Stimulated activated memory B cell treated with anti-CD40 and anti-IgM and Interleukin-4, amounts not matched to agents 10 μg/mL and 1 μg/mL and 100 μg/mL, for 72 hours (primary cell): ENCODE data around the gene RAD23B.

Source experiments
- ATAC-seq: fragments of 150-1000 bp; cut with Tn5 transposase; 2 replicates; pipeline ENCODE4 v1.10.0; 2021
- H3K27ac Mint-ChIP-seq: one replicate; pipeline ENCODE4 v1.8.0; 2022; ENCODE audit warnings: mild to moderate bottlenecking, mixed read lengths
- H3K27me3 Mint-ChIP-seq: one replicate; pipeline ENCODE4 v1.8.0; 2022; ENCODE audit warnings: mixed read lengths
- H3K36me3 Mint-ChIP-seq: one replicate; pipeline ENCODE4 v1.8.0; 2022; ENCODE audit warnings: mixed read lengths
- H3K4me1 Mint-ChIP-seq: one replicate; pipeline ENCODE4 v1.8.0; 2022; ENCODE audit warnings: mixed read lengths
- H3K4me3 Mint-ChIP-seq: one replicate; pipeline ENCODE4 v1.8.0; 2022; ENCODE audit warnings: mild to moderate bottlenecking, moderate library complexity, mixed read lengths
- H3K9me3 Mint-ChIP-seq: one replicate; pipeline ENCODE4 v1.8.0; 2022; ENCODE audit warnings: mixed read lengths

Gene RAD23B

DNA sequence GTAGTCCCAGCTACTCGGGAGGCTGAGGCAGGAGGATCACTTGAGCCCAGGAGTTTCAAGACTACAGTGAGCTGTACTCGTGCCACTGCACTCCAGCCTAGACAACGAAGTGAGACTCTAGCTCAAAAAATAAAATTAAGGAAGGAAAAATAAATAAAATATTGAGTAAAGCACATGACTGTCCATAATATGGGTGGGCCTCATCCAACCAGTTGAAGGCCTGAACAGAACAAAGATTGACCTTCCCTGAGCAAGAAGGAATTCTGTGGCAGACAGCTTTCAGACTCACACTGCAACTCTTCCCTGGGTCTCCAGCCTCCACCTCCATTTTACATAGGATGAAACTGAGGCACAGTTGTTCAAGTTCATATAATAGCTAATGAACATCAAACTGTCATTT lies 72.3 kb downstream of the RAD23B start:
- ATAC-seq: no peak
- H3K4me3 Mint-ChIP-seq: no peak overlapping the region
- H3K9me3 Mint-ChIP-seq: peaks cover 5% of the 10 kb centered on the region
- H3K4me1 Mint-ChIP-seq: no peaks in the 10 kb centered on the region
- no peak overlapping the region for H3K27ac Mint-ChIP-seq
- peaks cover 34% of the 10 kb centered on the region for H3K27me3 Mint-ChIP-seq
- H3K36me3 Mint-ChIP-seq: no peaks in the 10 kb centered on the region

DNA sequence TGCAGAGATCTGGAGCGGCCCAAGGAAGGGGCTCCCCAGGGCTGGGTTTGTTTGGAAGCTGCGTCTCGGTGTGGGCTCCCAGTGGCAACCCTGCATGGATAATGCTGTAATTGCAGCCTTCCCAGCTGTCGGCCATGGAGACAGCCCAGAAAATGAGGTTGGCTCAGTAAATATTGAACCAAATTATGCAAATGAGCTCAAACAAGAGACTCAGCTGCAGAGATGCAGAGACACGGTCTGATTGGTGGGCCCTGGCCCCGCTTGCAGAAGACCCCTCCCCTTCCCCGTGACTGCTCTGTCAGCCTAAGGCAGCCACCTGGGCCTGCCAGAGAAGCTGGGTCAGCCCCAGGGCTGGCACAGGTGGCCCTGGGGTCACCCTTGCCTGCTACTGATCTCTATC lies 75.9 kb downstream of the RAD23B start:
- H3K27ac Mint-ChIP-seq: no peak overlapping the region
- H3K9me3 Mint-ChIP-seq: no peaks in the 10 kb centered on the region
- no peak for ATAC-seq
- no peak overlapping the region for H3K4me3 Mint-ChIP-seq
- H3K27me3 Mint-ChIP-seq: peaks cover 12% of the 10 kb centered on the region
- peaks cover 11% of the 10 kb centered on the region for H3K4me1 Mint-ChIP-seq
- no peaks in the 10 kb centered on the region for H3K36me3 Mint-ChIP-seq

DNA sequence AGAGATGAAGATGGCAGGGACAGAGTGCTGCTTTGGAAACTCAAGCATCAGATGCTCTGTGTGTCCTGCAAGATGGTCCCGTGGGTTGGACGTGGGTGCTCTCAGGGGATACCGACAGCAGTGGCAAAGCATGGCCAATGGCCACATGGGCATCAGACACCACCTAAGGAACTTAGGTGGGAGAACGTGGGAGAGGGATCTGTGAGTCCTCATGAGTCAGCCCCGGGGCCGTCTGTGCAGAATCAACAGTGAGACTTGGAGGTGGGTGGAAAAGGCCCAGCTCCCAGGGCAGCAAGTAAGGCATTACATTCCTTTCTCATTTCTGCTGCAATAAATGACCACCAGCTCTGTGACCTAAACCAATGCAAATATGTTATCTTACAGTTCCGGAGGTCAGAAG lies 77.0 kb downstream of the RAD23B start:
- Mint-ChIP-seq H3K4me3 (no peak overlapping the region), H3K36me3 (no peaks in the 10 kb centered on the region), H3K27me3 (peaks cover 16% of the 10 kb centered on the region), H3K9me3 (no peaks in the 10 kb centered on the region), H3K4me1 (peaks cover 11% of the 10 kb centered on the region), H3K27ac (no peak overlapping the region)
- no peak for ATAC-seq

DNA sequence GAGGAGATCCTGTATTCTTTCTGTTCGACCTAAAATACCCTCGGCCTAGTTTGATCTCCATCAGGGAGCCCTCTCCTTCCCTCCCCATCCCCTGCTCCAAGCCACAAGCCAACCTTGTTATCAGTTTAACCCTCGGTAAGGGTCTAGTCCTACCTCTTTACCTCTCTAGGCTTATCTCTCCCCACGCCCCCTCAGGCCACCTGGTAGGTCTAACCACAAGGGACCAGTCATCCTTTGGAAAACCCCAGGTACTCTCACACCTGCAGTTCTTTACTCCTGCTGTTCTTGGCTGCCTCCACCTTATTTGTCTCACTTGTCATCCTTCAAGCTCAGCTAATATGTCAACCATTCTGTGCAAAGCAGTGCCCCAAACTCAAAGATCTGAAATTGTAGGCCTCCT lies 78.7 kb downstream of the RAD23B start:
- no peak overlapping the region for H3K27ac Mint-ChIP-seq
- H3K9me3 Mint-ChIP-seq: no peaks in the 10 kb centered on the region
- H3K4me3 Mint-ChIP-seq: no peak overlapping the region
- H3K27me3 Mint-ChIP-seq: peaks cover 10% of the 10 kb centered on the region
- no peaks in the 10 kb centered on the region for H3K36me3 Mint-ChIP-seq
- H3K4me1 Mint-ChIP-seq: peaks cover 11% of the 10 kb centered on the region
- peak; percentile 56 for ATAC-seq

DNA sequence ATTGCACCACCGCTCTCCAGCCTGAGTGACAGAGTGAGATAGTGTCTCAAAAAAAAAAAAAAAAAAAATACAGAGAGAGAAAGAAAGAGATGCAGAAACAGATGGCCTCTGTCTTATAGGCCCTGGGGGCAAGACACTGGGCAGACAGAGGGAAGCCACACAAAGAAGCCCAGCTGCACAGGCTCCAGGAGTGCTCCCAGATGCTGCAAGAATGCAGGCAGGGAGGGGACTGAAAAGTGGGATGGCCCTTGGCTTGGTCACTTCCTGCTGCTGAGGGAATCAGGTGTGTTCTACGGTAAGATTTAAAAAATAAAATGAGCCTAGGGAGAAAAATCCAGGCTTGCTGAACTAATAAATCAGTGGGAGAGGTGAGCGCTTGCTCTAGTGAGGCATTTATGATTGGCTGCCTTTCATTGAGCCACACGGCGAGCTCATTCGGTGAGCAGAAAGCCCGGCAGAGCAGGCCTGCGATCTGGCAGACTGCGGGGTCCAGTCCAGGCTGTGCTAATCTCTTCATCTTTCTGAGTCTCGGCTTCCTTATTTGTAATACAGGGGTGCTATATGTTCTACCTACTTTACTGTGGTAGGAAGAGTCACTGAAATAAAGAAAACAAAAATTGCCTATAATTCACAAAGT lies 80.6 kb downstream of the RAD23B start:
- H3K4me3 Mint-ChIP-seq: no peak overlapping the region
- H3K4me1 Mint-ChIP-seq: peaks cover 11% of the 10 kb centered on the region
- ATAC-seq: no peak
- H3K36me3 Mint-ChIP-seq: no peaks in the 10 kb centered on the region
- H3K27me3 Mint-ChIP-seq: peaks cover 19% of the 10 kb centered on the region
- H3K9me3 Mint-ChIP-seq: no peaks in the 10 kb centered on the region
- H3K27ac Mint-ChIP-seq: no peak overlapping the region

DNA sequence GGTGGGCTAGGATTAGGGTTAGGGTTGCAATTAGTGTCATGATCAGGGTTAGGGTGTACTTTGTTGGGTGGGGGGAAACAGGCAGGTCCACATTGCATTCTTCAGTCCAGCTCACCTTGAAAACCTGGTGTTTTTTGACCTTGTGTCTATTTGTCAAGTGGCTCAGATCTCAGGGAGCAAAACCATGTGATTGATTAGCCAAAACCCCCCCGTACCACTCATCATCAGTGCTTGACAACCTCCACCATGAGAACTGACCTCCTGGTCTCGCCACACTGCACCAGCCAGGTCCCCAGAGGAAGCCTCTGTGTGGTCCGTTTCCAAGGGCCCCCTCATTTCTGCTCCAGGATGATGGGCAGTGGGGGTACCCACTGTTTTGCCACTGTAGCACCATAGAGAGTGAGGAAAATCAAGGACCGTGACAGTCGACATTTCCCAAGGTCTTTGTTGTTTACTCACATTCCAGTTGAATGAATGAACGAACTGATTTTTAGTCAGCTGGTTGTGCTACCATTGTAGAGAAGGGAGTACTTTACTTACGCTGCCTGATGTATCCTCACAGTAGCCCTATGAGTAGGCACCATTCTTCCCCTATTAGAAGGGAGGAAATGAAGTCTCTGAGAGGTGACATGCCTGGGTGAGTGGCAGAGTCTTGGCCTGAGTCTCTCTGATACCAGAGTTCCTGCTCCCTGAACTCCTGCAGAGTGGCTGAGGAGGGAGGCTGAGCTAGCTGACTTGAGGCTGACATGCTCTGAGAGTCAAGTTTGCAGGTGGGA lies 84.8 kb downstream of the RAD23B start:
- no peaks in the 10 kb centered on the region for H3K36me3 Mint-ChIP-seq
- no peak for ATAC-seq
- H3K27ac Mint-ChIP-seq: no peak overlapping the region
- H3K9me3 Mint-ChIP-seq: no peaks in the 10 kb centered on the region
- H3K4me1 Mint-ChIP-seq: no peaks in the 10 kb centered on the region
- H3K4me3 Mint-ChIP-seq: no peak overlapping the region
- H3K27me3 Mint-ChIP-seq: peaks cover 19% of the 10 kb centered on the region

DNA sequence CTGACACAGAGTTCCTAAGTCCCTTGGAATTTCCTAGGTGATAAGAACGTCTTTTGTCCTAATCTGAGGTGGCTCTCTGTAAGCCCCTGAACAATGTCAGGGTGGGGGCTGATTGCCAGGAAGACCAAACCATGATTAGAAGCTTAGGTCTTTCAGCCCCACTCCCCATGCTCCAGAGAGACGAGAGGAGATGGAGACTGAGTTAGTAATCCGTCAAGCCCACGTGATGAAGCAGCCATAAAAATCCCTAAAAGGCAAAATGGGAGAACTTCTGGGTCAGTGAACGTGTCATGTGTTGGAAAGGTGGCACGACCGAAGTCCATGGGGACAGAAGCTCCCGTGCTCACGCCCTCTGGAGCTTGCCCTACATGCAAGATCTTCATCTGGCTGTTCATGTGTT lies 85.6 kb downstream of the RAD23B start:
- Mint-ChIP-seq H3K4me3 (no peak overlapping the region), H3K36me3 (no peaks in the 10 kb centered on the region), H3K9me3 (no peaks in the 10 kb centered on the region), H3K27me3 (peaks cover 19% of the 10 kb centered on the region), H3K4me1 (no peaks in the 10 kb centered on the region), H3K27ac (no peak overlapping the region)
- no peak for ATAC-seq

DNA sequence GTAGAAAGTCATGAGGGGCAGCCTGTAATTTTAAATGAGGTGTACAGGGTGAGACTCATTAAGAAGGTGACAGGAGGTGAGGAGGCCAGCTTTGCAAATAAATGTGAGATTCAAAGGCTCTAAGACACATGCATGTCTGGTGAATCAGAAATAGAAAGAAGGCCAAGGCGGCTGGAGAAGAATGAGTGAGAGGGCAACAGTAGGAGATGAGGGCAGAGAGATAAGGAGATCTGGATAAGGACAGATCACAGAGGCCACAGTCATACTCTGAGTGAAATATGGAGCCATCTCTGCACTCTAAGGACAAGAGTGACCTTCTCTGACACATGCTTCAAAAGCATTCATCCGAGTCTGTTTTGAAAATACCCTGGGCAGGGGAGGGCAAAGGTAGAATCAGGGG lies 90.7 kb downstream of the RAD23B start:
- ATAC-seq: no peak
- H3K9me3 Mint-ChIP-seq: no peaks in the 10 kb centered on the region
- no peak overlapping the region for H3K4me3 Mint-ChIP-seq
- no peaks in the 10 kb centered on the region for H3K27me3 Mint-ChIP-seq
- no peaks in the 10 kb centered on the region for H3K36me3 Mint-ChIP-seq
- H3K4me1 Mint-ChIP-seq: no peaks in the 10 kb centered on the region
- H3K27ac Mint-ChIP-seq: no peak overlapping the region

DNA sequence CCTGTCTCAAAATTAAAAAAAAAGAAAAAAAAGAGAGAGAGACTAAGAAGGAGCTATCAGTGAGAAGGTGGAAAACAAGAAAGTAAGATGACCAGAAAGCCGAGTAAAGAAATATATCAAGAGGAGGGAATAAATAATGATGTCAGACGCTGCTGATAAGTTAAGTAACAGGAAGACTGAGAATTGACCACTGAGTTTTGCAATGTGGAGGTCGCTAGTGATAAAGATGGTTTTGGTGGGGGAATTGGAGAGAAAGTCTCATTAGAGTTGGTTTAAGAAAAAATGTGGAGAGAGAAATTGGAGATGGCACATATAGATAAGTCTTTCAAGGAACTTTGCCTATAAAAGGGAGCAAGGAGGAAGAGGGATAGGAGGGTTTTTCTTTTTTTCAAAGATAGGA lies 91.9 kb downstream of the RAD23B start:
- Mint-ChIP-seq H3K36me3 (no peaks in the 10 kb centered on the region), H3K27me3 (no peaks in the 10 kb centered on the region), H3K27ac (no peak overlapping the region), H3K4me1 (no peaks in the 10 kb centered on the region), H3K9me3 (no peaks in the 10 kb centered on the region), H3K4me3 (no peak overlapping the region)
- no peak for ATAC-seq

DNA sequence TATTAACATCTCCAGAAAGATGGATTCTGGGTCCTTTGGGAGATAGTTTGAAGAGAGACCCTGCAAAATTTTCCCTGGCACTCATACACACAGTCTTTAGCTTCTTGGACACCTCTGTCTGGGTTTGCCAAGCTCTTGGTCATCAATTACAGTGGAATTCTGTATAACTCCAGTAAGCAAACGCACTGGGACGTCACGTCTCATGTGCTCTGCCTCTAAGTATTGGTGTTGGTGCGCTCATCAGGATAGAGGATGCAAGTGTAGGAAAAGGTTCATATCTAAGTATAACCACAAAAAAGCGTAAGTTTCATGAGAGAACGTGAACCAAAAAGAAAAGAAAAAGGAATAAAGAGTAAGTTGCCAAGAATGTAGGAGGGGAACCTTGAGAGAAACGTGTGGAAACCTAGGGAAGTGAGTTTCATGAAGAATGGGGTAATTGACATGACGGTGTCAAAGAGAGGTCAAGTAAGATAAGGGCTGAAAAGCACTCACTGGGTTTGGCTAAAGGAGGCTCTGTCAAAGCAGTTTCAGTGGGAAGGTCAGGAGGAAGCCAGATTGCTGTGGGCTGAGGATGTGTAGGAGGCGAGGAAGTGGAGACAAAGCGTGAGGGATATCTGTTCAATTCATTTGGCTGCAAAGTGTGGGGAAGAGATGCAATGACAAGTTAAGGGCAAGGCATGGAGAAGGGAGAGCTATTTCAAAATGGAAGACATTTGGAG lies 92.7 kb downstream of the RAD23B start:
- no peaks in the 10 kb centered on the region for H3K36me3 Mint-ChIP-seq
- no peak for ATAC-seq
- no peak overlapping the region for H3K27ac Mint-ChIP-seq
- no peak overlapping the region for H3K4me3 Mint-ChIP-seq
- H3K27me3 Mint-ChIP-seq: no peaks in the 10 kb centered on the region
- no peaks in the 10 kb centered on the region for H3K9me3 Mint-ChIP-seq
- H3K4me1 Mint-ChIP-seq: no peaks in the 10 kb centered on the region

DNA sequence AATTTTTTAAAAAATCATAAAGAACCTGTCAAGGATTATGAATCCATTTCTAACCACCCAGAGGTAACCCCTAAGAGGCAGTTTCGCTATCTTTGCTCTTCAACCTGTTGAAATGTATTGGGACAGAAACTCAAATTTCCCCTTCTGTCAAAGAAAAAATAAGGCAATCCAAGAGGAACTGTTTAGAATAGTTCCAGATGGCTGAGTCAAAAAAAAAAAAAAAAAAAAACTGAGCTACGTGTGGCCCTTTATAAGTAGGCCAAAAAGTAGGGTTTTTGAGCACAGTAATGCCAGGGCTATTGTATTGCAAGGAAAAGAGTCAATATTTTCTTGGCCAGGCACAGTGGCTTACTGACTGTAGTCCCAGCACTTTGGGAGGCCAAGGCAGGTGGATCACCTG lies 94.9 kb downstream of the RAD23B start:
- no peaks in the 10 kb centered on the region for H3K4me1 Mint-ChIP-seq
- H3K27me3 Mint-ChIP-seq: peaks cover 10% of the 10 kb centered on the region
- no peak overlapping the region for H3K27ac Mint-ChIP-seq
- H3K36me3 Mint-ChIP-seq: no peaks in the 10 kb centered on the region
- H3K9me3 Mint-ChIP-seq: no peaks in the 10 kb centered on the region
- ATAC-seq: no peak
- H3K4me3 Mint-ChIP-seq: no peak overlapping the region
